Endodermal cell (in vitro differentiated cells): ENCODE measurements around the gene GLRA3. TPM values are rescaled to one million over a fixed set of nuclear protein-coding genes. Genes with fewer than 3 reads are reported as not detected.

Experiments used
- DNase-seq: peaks from one replicate; pipeline ENCODE4 v3.0.0-alpha.2; 2017
- H3K27ac ChIP-seq: 2 replicates; pipeline ENCODE4 v1.5.1; 2013; ENCODE audit warnings: mild to moderate bottlenecking, low read depth, low read length, moderate library complexity
- H3K27me3 ChIP-seq: 2 replicates; pipeline ENCODE4 v1.6.1; 2013; ENCODE audit warnings: mild to moderate bottlenecking, low read length, moderate library complexity; ENCODE audit not compliant: insufficient read depth, control insufficient read depth, poor library complexity, severe bottlenecking
- H3K36me3 ChIP-seq: 2 replicates; pipeline ENCODE4 v1.7.0; 2013; ENCODE audit warnings: mild to moderate bottlenecking, low read length, moderate library complexity; ENCODE audit not compliant: control insufficient read depth, insufficient read depth
- H3K4me1 ChIP-seq: one replicate; pipeline ENCODE4 v1.7.0; 2013; ENCODE audit warnings: low read length; ENCODE audit not compliant: control insufficient read depth, insufficient read depth
- H3K4me3 ChIP-seq: 2 replicates; pipeline ENCODE4 v1.5.1; 2013; ENCODE audit warnings: mild to moderate bottlenecking, low read length, moderate library complexity
- H3K9ac ChIP-seq: 2 replicates; pipeline ENCODE4 v1.6.1; 2013; ENCODE audit warnings: mild to moderate bottlenecking, low read length, moderate library complexity; ENCODE audit not compliant: poor library complexity, severe bottlenecking; ENCODE audit errors: extremely low read depth
- H3K9me3 ChIP-seq: 2 replicates; pipeline ENCODE4 v1.6.1; 2013; ENCODE audit warnings: mild to moderate bottlenecking, low read length, moderate library complexity; ENCODE audit not compliant: control insufficient read depth
- H3K27ac Mint-ChIP-seq: 2 replicates; pipeline ENCODE4 v1.8.0; 2020; ENCODE audit warnings: mixed read lengths
- H3K27me3 Mint-ChIP-seq: 2 replicates; pipeline ENCODE4 v1.8.0; 2021; ENCODE audit warnings: mild to moderate bottlenecking, mixed read lengths; ENCODE audit not compliant: insufficient read depth
- H3K36me3 Mint-ChIP-seq: 2 replicates; pipeline ENCODE4 v1.8.0; 2020; ENCODE audit warnings: low read depth, mixed read lengths
- H3K4me1 Mint-ChIP-seq: 2 replicates; pipeline ENCODE4 v1.8.0; 2020; ENCODE audit warnings: mixed read lengths
- H3K4me3 Mint-ChIP-seq: 2 replicates; pipeline ENCODE4 v1.8.0; 2020; ENCODE audit warnings: mild to moderate bottlenecking, moderate library complexity, mixed read lengths
- H3K9me3 Mint-ChIP-seq: 2 replicates; pipeline ENCODE4 v1.8.0; 2020; ENCODE audit warnings: mild to moderate bottlenecking, mixed read lengths
- CTCF ChIP-seq: fragments of 200-600 bp; sonication (generic); conservative IDR thresholded peaks from 2 replicates; pipeline ENCODE4 v1.5.0; 2021; ENCODE audit warnings: antibody characterized with exemption, mild to moderate bottlenecking
- WGBS, 2 experiments: methylation state at CpG; one replicate each; pipeline versions ENCODE4 v1.1.5 to v1.1.7; 2013; ENCODE audit warnings: missing lambda C conversion rate in 2 of 2, mixed read lengths in 1 of 2; ENCODE audit not compliant: insufficient coverage in 1 of 2, insufficient read length in 1 of 2; 5-methylcytosine and 5-hydroxymethylcytosine counted together
- total RNA-seq, 2 donors: library from RNA; stranded (reverse); fragmentation: NEBNext Ultra II Directional in 1 of 2; extraction: Animal tissue kit (Norgen Biotek cat#: 25700) in 1 of 2; gene quantifications; 2 replicates in 1 of 2; 3 replicates in 1 of 2; pipeline ENCODE4 v1.2.1, GENCODE V29; 2021

GLRA3 gene
- total RNA-seq, 2 donors from 2014 or later = 0.11 TPM; not detected in 1

GRCh38 chr4:174847801-174848427, 18.9 kb upstream of the GLRA3 start:
- no peak overlapping the region for H3K9ac ChIP-seq
- Mint-ChIP-seq H3K4me1 (peaks cover 11% of the 10 kb centered on the region), H3K9me3 (peaks cover 4% of the 10 kb centered on the region), H3K4me3 (no peak overlapping the region), H3K27ac (no peak overlapping the region), H3K36me3 (no peaks in the 10 kb centered on the region), H3K27me3 (no peaks in the 10 kb centered on the region)
- DNase-seq = no peak
- WGBS, 2 experiments = 87% methylated on average over 2 of the region's 2 CpGs; no CpG with 5 or more reads in 1 of the 2 experiments
- no peaks in the 10 kb centered on the region for H3K27me3 ChIP-seq
- H3K4me1 ChIP-seq = peaks cover 6% of the 10 kb centered on the region
- TF ChIP-seq CTCF = no peak
- H3K4me3 ChIP-seq = no peak overlapping the region
- no peak overlapping the region for H3K27ac ChIP-seq
- no peaks in the 10 kb centered on the region for H3K36me3 ChIP-seq
- peaks cover 4% of the 10 kb centered on the region for H3K9me3 ChIP-seq

GRCh38 chr4:174835536-174835935, 6.5 kb upstream of the GLRA3 start:
- Mint-ChIP-seq H3K9me3 (no peaks in the 10 kb centered on the region), H3K4me1 (peaks cover 9% of the 10 kb centered on the region), H3K4me3 (no peak overlapping the region), H3K27me3 (no peaks in the 10 kb centered on the region), H3K27ac (no peak overlapping the region), H3K36me3 (no peaks in the 10 kb centered on the region)
- Histone ChIP-seq H3K27me3 (no peaks in the 10 kb centered on the region), H3K27ac (no peak overlapping the region), H3K4me3 (no peak overlapping the region), H3K4me1 (no peaks in the 10 kb centered on the region), H3K9me3 (no peaks in the 10 kb centered on the region), H3K36me3 (no peaks in the 10 kb centered on the region), H3K9ac (no peak overlapping the region)
- no peak for TF ChIP-seq CTCF
- no peak for DNase-seq

GRCh38 chr4:174834477-174834876, 5.4 kb upstream of the GLRA3 start:
- 86 to 91% methylated on average over 1 to 2 of the region's 2 CpGs for WGBS, 2 experiments
- H3K27ac ChIP-seq = no peak overlapping the region
- TF ChIP-seq CTCF = no peak
- Mint-ChIP-seq H3K36me3 (no peaks in the 10 kb centered on the region), H3K9me3 (no peaks in the 10 kb centered on the region), H3K27ac (no peak overlapping the region), H3K4me1 (peaks cover 14% of the 10 kb centered on the region), H3K4me3 (no peak overlapping the region), H3K27me3 (no peaks in the 10 kb centered on the region)
- H3K9me3 ChIP-seq = no peaks in the 10 kb centered on the region
- H3K9ac ChIP-seq = no peak overlapping the region
- DNase-seq = no peak
- no peak overlapping the region for H3K4me3 ChIP-seq
- no peaks in the 10 kb centered on the region for H3K27me3 ChIP-seq
- H3K4me1 ChIP-seq = peaks cover 4% of the 10 kb centered on the region
- no peaks in the 10 kb centered on the region for H3K36me3 ChIP-seq
